BJ (cell line): ENCODE measurements around the gene RPS17. TPM values are rescaled to one million over a fixed set of nuclear protein-coding genes. Genes with fewer than 3 reads are reported as not detected.

ENCODE experiments used
- polyA plus RNA-seq: library from polyadenylated mRNA; depleted of rRNA; stranded (reverse); fragments of >200 nt; gene quantifications from 2 replicates; pipeline ENCODE4 v1.2.3, GENCODE V29; 2011; rRNA removed

Gene RPS17
- polyA plus RNA-seq, 1 experiment: 3,235 TPM

Other genes with a start within 250 kb of the RPS17 start
- 0.44 and 0.63 TPM in 2 replicates for gene GOLGA6L10, start 191.0 kb downstream of the RPS17 start, polyA plus RNA-seq
- gene GOLGA6L9, start 110.6 kb downstream of the RPS17 start, polyA plus RNA-seq: 0.72 and 0.91 TPM in 2 replicates
- 2.4 and 4.1 TPM in 2 replicates for gene CPEB1, start 106.9 kb upstream of the RPS17 start, polyA plus RNA-seq
- 0.47 and 0.54 TPM in 2 replicates for gene AP3B2, start 169.4 kb upstream of the RPS17 start, polyA plus RNA-seq